ENCODE data around the gene RANBP3. TPM values are rescaled to one million over a fixed set of nuclear protein-coding genes. Genes with fewer than 3 reads are reported as not detected.
A peak's percentile ranks its signal among the peaks of the same experiment; 100 is the strongest.
"Not testable (repeated sequence)": the region's sequence is repeated elsewhere in the genome, so short reads cannot be mapped to it uniquely, and the experiment has no call there.

Gene RANBP3
- total RNA-seq, 1 experiment from 2014 or later, result 74.8 TPM

DNA sequence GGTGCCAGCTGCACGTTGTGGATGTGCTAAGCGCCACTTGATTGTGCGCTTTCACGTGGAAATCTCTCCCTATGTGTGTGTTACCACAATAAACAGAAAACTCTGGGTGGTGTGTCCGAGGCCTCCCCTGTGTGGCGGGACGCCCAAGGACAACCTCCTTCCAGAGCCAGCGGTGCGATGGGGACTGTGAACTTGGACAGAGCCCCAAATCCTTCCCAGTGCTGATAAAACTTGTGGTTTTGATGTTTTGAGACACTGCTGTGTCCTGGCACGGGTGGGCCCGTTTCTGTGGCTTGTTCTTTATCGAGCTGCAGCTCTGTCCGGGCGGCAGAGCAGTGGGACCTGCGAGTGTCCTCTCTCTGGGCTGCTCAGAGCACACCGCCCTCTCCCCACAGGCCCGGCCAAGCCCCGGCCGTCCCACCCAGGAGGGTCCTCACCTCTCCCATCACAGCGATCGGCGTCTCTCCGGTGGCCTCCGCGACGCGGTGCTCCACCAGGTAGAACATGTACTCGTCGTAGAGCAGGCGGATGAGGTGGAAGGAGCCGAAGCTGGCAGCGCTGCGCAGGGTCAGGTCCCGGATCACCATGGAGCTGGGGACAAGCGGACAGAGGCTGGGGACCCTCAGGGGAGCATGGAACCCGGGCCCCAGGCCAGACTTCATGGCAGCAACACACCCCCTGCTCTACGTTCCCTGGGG, 18.8 kb upstream of the RANBP3 start:
- DNase-seq, result no peak
- no peak overlapping the region for H3K4me3 ChIP-seq
- no peak overlapping the region for H3K27ac ChIP-seq
- H3K27me3 ChIP-seq, result no peaks in the 10 kb centered on the region
- peaks cover 26% of the 10 kb centered on the region for H3K4me1 ChIP-seq
- no peaks in the 10 kb centered on the region for H3K36me3 ChIP-seq
- H3K9me3 ChIP-seq (replicated peaks), result no peaks in the 10 kb centered on the region

DNA sequence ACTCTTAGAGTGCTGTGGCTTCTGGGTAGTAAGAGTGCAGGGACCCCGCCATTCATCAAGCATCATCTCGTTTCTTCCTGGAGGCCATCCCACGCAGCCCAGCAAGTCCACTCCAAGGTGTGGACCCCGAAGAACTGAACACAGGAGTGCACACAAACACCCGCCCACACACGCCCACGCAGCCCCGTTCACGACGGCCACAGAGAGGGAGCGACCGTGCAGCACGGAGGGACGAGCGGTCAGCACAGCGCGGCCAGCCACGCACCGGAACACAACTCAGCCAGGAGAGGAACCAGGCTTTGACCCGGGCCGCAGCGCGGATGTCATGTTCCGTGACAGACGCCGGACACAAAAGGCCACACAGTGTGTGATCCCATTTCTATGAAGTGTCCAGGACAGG, 18.2 kb upstream of the RANBP3 start:
- Histone ChIP-seq H3K27ac (no peak overlapping the region), H3K36me3 (no peaks in the 10 kb centered on the region), H3K9me3 (replicated peaks) (no peaks in the 10 kb centered on the region), H3K4me1 (peaks cover 26% of the 10 kb centered on the region), H3K4me3 (no peak overlapping the region), H3K27me3 (no peaks in the 10 kb centered on the region)
- DNase-seq, result no peak

DNA sequence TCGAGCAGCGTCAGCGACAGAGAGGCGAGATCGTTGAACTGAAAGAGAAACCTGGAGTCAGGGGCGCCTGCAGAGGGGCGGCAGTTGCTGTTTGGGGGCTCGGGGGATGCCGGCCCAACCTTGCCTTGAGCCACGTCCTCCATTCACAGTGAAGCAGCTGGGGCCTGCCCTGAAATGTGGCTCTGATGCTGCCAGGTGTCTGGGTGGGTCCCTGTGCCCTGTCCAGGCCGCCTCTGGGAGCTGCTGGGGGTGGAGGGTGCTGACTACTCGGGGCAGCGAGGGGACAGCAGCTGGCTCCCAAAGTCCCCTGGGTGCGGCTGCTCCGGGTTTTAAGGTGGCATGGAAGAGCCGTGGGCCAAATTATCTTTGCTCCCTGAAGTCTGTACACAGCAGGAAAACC, 17.7 kb upstream of the RANBP3 start:
- DNase-seq, result no peak
- Histone ChIP-seq H3K4me1 (peaks cover 26% of the 10 kb centered on the region), H3K27ac (no peak overlapping the region), H3K4me3 (no peak overlapping the region), H3K36me3 (no peaks in the 10 kb centered on the region), H3K27me3 (no peaks in the 10 kb centered on the region), H3K9me3 (replicated peaks) (no peaks in the 10 kb centered on the region)

DNA sequence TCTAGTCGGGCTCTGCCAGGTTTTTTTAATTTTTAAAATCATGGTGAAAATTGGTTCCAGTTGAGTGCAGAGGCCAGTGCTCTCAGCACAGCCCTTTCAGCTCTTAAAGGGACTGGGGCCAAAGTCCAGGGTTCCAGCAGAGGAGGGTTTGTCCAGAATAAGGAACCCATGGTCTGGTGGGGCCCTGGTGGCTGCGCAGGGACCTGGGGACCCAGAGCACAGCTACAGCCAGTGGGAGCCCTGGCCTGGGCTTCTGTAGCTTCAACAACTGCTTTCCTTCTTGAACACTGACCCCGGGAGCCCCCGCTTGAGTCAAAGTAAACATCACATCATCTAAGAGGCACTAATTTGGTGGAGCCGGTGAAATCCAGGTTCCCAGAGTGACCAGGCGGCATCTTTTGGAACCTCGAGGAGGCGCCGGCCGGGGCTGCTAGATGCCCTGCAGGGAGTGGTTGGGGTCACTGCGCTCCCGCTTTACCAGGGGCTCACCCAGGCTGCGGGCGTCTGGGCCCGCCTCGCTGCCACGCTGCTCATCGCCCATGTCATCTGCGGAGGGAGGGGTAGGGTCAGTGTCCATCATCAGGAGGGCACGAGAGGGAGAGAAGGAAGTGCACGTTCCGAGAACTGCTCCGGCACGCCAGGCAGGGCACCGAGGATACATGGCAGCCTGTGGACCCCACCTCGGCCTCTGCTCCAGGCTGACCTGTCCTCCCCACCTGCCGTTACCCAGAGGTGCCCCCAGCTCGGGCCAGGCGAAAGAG, 16.6 kb upstream of the RANBP3 start:
- H3K4me1 ChIP-seq, result peaks cover 26% of the 10 kb centered on the region
- no peak overlapping the region for H3K4me3 ChIP-seq
- DNase-seq, result peak in 1 of 2 experiments; percentile 18
- no peaks in the 10 kb centered on the region for H3K9me3 ChIP-seq (replicated peaks)
- no peak overlapping the region for H3K27ac ChIP-seq
- no peaks in the 10 kb centered on the region for H3K36me3 ChIP-seq
- H3K27me3 ChIP-seq, result no peaks in the 10 kb centered on the region

DNA sequence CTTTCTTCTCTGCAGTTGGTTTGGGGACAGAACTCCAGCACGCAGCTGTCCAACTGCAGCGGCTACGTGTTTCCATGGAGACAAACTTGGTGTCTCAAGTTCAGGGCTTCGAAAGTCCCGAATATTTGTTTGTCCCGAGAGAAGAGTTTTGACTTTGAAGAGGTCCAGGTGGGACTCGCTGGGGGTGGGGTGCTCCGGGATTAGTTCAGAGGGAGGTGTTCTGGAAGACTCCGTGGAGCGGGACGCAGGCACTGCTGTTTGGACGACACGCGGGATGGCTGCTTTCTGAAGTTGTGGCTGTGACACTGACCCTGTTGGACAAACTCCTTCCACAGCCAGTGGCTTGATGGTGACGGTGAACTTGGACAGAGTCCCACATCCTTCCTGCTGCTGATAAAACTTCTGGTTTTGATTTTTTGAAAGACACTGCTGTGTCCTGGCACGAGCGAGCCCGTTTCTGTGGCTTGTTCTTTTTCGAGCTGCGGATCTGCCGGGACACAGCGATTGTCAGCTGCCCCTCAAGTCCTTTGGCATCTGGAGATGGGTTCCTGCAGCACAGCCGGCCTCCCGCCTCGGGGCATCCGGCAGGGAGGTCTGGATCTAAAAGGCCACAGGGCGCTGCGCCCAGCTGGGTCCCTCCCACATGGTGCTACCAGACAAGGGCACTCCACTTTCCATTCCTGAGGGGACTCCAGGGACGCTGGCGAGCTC, 15.9 kb upstream of the RANBP3 start:
- peak overlapping the region; percentile 16; the same call in 1 of the 2 replicates for H3K27ac ChIP-seq
- H3K27me3 ChIP-seq, result no peaks in the 10 kb centered on the region
- H3K4me3 ChIP-seq, result peak overlapping the region; percentile 37
- H3K4me1 ChIP-seq, result peaks cover 26% of the 10 kb centered on the region
- peak; percentile 81 to 82 for DNase-seq
- no peaks in the 10 kb centered on the region for H3K9me3 ChIP-seq (replicated peaks)
- no peaks in the 10 kb centered on the region for H3K36me3 ChIP-seq

DNA sequence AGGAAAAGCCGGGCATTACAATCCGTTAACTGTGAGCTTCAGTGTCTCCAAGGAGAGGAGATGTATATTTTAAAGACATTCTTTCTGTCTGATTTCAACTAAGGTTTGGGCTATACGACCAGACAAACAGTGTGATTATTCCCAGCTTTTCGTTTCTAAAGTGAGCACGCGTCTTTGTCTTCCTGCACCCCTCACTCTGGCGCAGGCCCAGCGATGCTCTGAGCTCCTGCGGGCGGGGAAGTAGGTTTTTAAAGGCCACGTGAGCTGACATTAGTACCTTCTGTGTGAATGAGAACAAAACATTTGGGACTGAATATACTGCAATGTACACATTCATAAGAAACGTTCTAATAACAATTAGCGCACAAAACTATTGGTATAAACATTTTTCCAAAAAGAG, 15.3 kb upstream of the RANBP3 start:
- H3K27me3 ChIP-seq, result no peaks in the 10 kb centered on the region
- H3K4me3 ChIP-seq, result peak overlapping the region; percentile 37
- H3K4me1 ChIP-seq, result peaks cover 26% of the 10 kb centered on the region
- H3K27ac ChIP-seq, result peak overlapping the region; percentile 16; the same call in 1 of the 2 replicates
- H3K9me3 ChIP-seq (replicated peaks), result no peaks in the 10 kb centered on the region
- DNase-seq, result peak; percentile 44 to 68
- H3K36me3 ChIP-seq, result no peaks in the 10 kb centered on the region

DNA sequence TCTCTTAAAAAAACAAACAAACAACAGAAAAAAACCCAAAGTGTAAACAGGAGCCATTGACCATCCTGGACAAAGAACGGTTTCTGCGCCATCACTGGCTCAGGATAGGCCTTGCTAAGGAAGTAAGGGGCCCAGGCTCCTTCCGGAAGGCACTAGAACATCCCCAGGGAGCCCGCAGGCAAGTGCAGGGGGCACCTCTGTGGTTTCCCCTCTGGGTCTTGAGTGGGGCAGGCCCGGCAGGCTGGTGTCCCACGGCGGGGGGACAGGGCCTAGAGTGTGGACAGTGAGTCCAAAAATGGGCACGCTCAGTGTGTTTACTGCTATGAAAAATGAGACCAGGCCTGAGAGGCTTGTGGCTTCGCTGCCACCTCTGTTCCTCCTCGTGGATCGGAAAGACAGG, 14.8 kb upstream of the RANBP3 start:
- peak overlapping the region; percentile 16; the same call in 1 of the 2 replicates for H3K27ac ChIP-seq
- no peaks in the 10 kb centered on the region for H3K27me3 ChIP-seq
- peaks cover 26% of the 10 kb centered on the region for H3K4me1 ChIP-seq
- H3K9me3 ChIP-seq (replicated peaks), result no peaks in the 10 kb centered on the region
- peak overlapping the region; percentile 37 for H3K4me3 ChIP-seq
- H3K36me3 ChIP-seq, result no peaks in the 10 kb centered on the region
- DNase-seq, result peak; percentile 35 to 64

DNA sequence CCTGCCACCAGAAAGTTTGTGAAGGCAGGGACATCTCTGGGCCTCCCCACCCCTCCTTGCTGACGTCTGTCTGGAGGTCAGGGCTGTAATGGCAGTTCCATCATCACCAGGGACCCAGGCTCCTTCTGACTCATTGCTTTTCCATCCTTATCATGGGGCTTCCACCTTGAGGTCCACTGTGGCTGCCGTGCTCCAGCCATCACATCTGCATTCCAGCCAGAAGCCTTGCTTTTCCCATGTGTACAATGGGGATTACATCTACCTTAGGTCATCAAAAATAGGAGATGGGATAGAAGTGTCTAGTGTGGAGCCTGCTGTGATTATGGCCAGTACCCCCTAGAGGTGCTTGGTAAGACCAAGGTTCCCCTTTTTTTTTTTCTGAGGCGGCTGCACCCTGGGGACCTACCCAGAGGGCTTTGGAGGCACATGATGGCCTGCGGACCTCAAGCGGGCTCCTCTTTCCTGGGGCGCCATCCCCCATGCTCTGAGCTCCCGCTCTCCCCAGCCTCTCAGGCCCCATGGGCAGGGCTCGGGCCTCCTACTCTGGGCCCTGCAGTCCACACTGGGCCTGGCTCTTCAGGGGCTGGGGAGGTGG, 13.4 kb upstream of the RANBP3 start:
- no peaks in the 10 kb centered on the region for H3K36me3 ChIP-seq

DNA sequence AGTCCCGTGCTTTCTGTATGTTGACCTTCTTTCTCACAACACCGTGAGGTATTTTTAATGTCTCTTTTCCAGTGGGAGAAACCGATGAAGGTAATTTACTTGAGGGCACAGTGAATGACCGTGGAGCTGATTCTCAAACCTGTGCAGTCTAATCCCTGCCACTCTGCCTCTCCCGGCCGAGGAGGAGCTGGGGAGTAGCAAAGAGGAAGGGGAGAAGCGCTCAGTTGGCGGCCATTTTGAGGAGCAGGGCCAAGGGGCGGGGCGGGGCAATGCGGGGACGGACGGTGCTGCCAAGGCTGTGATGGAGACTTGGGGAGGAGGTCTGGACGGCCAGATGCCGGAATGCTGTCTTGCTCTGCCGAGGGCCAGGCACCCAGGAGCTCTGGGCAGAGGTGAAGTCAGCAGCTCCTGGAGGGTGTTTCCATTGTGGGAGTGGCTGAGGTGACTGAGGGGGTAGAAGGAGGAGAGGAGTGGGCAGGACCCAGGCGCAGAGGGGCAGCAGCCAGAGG, 12.4 kb upstream of the RANBP3 start:
- H3K27ac ChIP-seq, result no peak overlapping the region
- DNase-seq, result no peak
- H3K4me1 ChIP-seq, result peaks cover 25% of the 10 kb centered on the region

More for the DNA sequence above, 13.4 kb upstream of the RANBP3 start:
- Histone ChIP-seq H3K27me3 (no peaks in the 10 kb centered on the region), H3K4me3 (no peak overlapping the region), H3K4me1 (peaks cover 26% of the 10 kb centered on the region), H3K27ac (no peak overlapping the region), H3K9me3 (replicated peaks) (no peaks in the 10 kb centered on the region)
- no peak for DNase-seq

DNA sequence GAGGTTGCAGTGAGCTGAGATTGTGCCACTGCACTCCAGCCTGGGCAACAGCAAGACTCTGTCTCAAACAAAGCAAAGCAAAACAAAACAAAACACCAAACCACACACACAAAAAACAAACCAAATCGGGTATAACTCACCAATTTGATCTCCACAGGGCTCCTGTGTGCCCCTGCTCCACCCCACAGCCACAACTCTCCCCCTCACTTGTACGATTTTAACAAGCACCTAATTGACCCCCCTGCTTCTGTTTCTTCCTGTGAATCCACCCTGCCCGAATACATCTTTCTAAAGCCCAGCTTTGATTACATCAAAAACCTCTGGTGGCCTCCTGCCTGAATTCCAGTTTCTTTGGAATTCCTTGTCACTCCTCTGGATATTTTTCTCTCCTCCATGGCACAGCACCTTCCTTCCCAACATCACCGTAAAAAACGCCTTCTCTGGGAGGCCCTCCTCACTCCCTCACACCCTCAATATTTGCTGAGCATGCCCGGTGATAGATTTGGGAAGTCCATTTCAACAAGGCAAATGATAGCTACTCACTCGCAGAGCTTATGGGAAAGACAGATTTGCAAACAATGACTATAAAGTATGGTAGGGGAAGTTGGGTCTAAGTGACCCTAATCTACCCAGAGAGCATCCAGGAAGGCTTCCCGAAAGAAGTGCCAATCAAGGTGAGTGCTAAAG, 11.6 kb upstream of the RANBP3 start:
- Histone ChIP-seq H3K27me3 (no peaks in the 10 kb centered on the region), H3K4me3 (no peak overlapping the region), H3K4me1 (peaks cover 17% of the 10 kb centered on the region), H3K27ac (no peak overlapping the region), H3K36me3 (no peaks in the 10 kb centered on the region), H3K9me3 (replicated peaks) (no peaks in the 10 kb centered on the region)
- DNase-seq, result no peak

More for the DNA sequence above, 12.4 kb upstream of the RANBP3 start:
- Histone ChIP-seq H3K9me3 (replicated peaks) (no peaks in the 10 kb centered on the region), H3K27me3 (no peaks in the 10 kb centered on the region), H3K4me3 (no peak overlapping the region), H3K36me3 (no peaks in the 10 kb centered on the region)

DNA sequence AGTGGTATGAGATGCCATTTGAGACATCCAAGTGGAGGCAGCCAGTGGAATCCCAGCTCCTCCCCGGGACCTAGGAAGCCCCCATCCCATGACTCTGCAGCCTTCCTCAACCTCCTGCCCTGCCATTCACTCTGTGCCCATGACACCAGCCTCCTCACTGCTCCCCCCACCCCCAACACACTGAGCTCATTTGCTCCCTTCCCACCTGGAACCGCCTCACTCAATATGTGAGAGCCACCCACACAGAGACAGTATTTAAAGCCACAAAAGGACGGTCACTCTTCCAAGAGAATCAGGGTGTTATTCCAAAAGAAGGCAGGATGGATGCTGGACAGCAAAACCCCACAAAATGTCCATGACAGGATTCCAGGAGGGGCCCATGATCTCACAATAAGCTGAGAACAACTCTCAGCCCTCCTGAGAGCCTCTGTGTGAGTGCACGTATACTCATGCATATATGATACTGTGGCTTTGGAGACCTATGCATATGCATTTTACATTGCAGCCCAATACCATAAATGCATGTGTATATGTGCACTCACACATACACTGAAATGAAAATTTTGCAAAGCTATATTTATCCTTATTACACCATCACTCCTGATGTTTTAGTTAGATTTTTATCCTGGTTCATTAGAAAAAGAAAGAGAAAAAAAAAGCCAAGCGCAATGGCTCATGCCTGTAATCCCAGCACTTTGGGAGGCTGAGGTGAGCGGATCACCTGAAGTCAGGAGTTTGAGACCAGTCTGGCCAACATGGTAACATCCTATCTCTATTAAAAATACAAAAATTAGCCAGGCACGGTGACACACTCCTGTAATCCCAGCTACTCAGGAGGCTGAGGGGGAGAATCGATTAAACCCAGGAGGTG, 10.8 kb upstream of the RANBP3 start:
- Histone ChIP-seq H3K27ac (no peak overlapping the region), H3K9me3 (replicated peaks) (no peaks in the 10 kb centered on the region), H3K27me3 (no peaks in the 10 kb centered on the region), H3K36me3 (no peaks in the 10 kb centered on the region), H3K4me3 (no peak overlapping the region), H3K4me1 (peaks cover 10% of the 10 kb centered on the region; the same call in 1 of the 2 replicates)
- DNase-seq, result peak in 1 of 2 experiments; percentile 47

DNA sequence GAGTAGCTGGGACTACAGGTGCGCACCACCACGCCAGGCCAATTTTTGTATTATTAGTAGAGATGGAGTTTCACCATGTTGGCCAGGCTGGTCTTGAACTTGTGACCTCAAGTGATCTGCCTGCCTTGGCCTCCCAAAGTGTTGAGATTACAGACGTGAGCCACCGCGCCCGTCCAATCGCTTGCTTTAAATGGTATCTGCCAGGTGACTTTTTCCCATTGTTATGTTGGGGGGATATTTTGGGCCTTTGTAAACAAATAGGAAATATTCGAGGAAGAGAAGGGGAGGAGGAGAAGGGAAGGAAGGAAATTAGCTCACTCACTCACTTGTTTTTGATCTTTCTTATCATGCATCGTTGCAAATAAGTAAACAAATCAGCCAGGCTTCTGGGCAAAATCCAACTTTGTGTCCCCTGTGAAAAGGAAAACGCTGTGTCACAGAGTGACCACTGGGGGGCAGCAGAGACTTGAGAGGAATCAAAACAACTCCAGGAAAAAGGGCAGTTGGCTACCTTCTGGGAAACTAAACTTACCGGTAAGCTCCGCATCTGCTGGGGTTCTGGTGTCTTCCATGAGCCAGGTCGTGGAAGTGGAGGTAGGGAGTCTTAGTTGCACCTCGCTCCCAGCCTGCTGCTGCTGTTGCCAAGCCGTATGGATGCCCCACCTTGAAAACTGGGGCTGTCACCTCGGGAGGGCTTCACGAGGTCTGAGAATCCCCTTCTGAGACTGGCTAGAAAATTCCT, 9.3 kb upstream of the RANBP3 start:
- Histone ChIP-seq H3K4me1 (peaks cover 1% of the 10 kb centered on the region; the same call in 1 of the 2 replicates), H3K9me3 (replicated peaks) (no peaks in the 10 kb centered on the region), H3K36me3 (no peaks in the 10 kb centered on the region), H3K27ac (no peak overlapping the region), H3K4me3 (no peak overlapping the region), H3K27me3 (no peaks in the 10 kb centered on the region)
- DNase-seq, result peak; percentile 68 to 84

DNA sequence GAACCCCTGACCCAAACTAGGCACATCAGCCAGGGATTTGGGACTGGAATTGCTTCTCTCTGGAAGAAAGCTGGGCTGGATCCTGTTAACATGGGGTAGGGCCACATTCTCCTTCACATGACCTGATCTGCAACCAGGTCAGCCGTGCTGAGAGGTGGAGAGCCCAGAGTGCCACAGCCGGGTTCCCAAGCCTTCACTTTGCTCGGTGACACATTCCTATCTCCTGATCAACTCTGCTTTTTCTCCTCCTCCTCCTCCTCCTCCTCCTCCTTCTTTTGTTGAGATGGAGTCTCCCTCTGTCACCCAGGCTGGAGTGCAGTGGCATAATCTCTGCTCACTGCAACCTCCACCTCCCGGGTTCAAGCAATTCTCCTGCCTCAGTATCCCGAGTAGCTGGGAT, 7.9 kb upstream of the RANBP3 start:
- not testable (repeated sequence) for H3K4me3 ChIP-seq; DNase-seq; H3K4me1 ChIP-seq; H3K27me3 ChIP-seq; H3K36me3 ChIP-seq; H3K27ac ChIP-seq; H3K9me3 ChIP-seq (replicated peaks)

All from SJCRH30 (cell line).